Epithelial cell of proximal tubule (primary cell): ENCODE results near the gene PAM16. TPM values are rescaled to one million over a fixed set of nuclear protein-coding genes. Genes with fewer than 3 reads are reported as not detected.

Experiments
- DNase-seq: peaks from one replicate; pipeline ENCODE4 v3.0.0-alpha.2; 2011; ENCODE audit warnings: low read depth
- H3K4me3 ChIP-seq: 2 replicates; pipeline ENCODE4 v1.5.1; 2011; ENCODE audit warnings: low read depth, mild to moderate bottlenecking, low read length
- total RNA-seq: library from RNA; depleted of rRNA; stranded (reverse); fragments of >200 nt; gene quantifications from 2 replicates; pipeline ENCODE4 v1.2.3, GENCODE V29; 2015
- TF ChIP-seq, protein P1 (sequence below): conservative IDR thresholded peaks from 2 replicates; pipeline ENCODE4 v1.5.1; 2012; ENCODE audit warnings: low read depth, mild to moderate bottlenecking, low read length

Gene PAM16
- total RNA-seq, 1 donor from 2014 or later: 75.1 TPM

DNA sequence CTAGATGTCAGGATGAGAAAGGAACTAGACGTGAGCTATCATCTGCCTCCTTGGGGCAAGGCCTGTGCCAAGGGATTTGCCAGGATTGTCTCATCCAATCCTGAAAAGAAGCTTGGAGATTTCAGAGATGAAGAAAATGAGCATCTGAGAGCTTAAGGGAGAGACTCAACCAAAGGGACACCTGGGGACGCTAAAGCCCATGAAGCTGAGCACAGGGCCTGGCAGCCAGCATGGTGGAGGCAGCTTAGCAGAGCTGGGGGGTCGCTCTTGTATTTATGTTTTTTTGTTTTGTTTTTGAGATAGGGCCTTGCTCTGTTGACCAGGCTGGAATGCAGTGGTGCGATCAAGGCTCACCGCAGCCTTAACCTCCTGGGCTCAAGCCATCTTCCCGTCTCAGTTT lies 53.6 kb downstream of the PAM16 start:
- H3K4me3 ChIP-seq: no peak overlapping the region
- no peak for DNase-seq
- TF ChIP-seq, protein P1, sequence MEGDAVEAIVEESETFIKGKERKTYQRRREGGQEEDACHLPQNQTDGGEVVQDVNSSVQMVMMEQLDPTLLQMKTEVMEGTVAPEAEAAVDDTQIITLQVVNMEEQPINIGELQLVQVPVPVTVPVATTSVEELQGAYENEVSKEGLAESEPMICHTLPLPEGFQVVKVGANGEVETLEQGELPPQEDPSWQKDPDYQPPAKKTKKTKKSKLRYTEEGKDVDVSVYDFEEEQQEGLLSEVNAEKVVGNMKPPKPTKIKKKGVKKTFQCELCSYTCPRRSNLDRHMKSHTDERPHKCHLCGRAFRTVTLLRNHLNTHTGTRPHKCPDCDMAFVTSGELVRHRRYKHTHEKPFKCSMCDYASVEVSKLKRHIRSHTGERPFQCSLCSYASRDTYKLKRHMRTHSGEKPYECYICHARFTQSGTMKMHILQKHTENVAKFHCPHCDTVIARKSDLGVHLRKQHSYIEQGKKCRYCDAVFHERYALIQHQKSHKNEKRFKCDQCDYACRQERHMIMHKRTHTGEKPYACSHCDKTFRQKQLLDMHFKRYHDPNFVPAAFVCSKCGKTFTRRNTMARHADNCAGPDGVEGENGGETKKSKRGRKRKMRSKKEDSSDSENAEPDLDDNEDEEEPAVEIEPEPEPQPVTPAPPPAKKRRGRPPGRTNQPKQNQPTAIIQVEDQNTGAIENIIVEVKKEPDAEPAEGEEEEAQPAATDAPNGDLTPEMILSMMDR: no peak

DNA sequence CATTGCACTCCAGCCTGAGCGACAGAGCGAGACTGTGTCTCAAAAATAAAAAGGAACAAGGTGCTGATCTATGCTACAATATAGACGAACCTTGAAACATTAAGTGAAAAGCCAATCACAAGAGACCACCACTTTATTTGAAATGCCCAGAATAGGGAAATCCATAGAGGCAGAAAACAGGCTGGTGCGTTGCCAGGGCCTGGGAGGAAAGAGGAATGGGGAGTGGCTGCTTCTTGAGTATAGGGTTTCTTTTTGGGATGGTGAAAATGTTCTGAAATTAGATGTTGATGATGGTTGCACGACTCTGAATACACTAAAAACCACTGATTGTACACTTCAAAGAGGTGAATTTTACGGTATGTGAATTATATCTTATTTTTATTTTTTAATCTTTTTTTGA lies 55.5 kb downstream of the PAM16 start:
- DNase-seq: no peak
- no peak overlapping the region for H3K4me3 ChIP-seq
- TF ChIP-seq, protein P1: no peak

DNA sequence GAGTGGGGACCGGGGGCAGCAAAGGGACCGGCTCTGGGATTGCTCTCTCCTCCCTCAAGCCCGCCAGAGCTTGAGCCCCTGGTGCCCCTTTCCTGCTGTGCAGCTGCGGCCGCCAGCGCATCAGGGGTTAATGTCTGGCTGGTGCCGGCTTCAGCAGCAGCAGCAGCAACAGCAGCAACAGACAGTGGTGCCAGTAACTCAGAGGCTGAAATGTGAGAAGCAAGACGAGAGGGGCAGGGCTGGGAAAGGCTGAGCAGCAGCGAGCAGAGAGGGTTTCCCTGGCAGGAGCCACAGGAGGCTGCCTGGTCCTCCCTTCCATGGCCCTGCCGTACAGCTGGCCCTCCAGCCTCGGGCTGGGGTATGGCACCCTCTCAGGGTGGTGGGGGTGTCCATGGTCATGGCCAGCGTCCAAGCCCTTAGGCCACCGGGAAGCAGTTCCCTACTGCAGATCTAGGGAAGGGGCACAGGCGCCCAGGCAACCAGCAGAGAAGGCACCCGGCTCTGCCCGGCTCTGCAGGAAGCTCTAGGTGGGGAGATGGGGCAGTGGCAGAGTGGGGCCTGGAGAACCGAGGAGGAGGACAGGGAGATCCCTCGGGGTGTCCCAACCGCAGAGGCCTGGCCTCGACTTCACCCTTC lies 57.2 kb downstream of the PAM16 start:
- H3K4me3 ChIP-seq: no peak overlapping the region
- DNase-seq: no peak
- TF ChIP-seq, protein P1: no peak

DNA sequence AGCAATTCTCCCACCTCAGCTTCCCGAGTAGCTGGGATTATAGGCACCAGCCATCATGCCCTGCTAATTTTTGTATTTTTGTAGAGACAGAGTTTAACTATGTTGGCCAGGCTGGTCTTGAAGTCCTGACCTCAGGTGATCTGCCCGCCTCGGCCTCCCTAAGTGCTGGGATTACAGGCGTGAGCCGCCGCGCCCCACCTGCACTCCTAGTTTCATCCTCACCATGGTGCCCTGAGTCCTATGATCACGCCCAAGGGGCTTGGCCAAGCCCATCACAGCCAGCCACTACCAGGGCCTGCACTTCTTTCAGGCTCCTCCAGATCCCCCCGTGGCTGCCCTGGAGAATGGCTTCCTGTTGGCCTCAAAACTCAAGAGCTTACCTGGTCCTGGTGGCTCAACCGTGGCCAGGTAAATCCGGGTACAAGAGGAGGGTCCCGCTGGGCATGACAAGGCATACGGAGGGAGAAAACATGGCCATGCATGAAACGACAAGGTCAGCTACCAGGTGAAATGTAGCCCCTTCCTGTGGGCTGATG lies 57.9 kb downstream of the PAM16 start:
- DNase-seq: no peak
- H3K4me3 ChIP-seq: no peak overlapping the region
- TF ChIP-seq, protein P1: no peak

DNA sequence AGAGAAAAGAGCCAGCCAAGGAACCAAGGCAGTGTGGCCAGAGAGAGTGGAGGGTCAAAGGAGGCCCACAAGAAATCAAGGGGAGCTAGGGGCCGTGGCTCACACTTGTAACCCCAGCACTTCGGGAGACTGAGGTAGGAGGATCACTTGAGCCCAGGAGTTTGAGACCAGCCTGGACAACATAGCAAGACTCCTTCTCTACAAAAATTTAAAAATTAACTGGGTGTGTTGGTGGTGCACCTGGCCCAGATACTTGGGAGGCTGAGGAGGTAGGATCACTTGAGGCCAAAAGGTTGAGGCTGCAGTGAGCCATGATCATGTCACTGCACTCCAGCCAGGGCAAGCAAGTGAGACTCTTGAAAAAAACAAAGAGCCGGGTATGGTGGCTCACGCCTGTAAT lies 59.4 kb downstream of the PAM16 start:
- TF ChIP-seq, protein P1: no peak
- H3K4me3 ChIP-seq: no peak overlapping the region
- DNase-seq: no peak

Other genes with a start within 250 kb of the PAM16 start
- gene ADCY9, start 234.9 kb downstream of the PAM16 start, total RNA-seq: 5.1 and 6.8 TPM in 2 replicates
- not detected in 2 replicates for gene SRL, start 109.2 kb downstream of the PAM16 start, total RNA-seq
- 4.0 and 10.5 TPM in 2 replicates for gene TFAP4, start 78.3 kb downstream of the PAM16 start, total RNA-seq
- 2.2 and 4.6 TPM in 2 replicates for gene GLIS2, start 35.3 kb downstream of the PAM16 start, total RNA-seq
- gene VASN, start 20.5 kb upstream of the PAM16 start, total RNA-seq: 19.0 and 33.7 TPM in 2 replicates
- 35.5 and 101 TPM in 2 replicates for gene CORO7, start 65.3 kb upstream of the PAM16 start, total RNA-seq
- gene DNAJA3, start 74.5 kb upstream of the PAM16 start, total RNA-seq: 40.6 and 70.1 TPM in 2 replicates
- gene NMRAL1, start 123.3 kb upstream of the PAM16 start, total RNA-seq: 120 and 177 TPM in 2 replicates
- gene HMOX2, start 125.1 kb upstream of the PAM16 start, total RNA-seq: 75.9 and 105 TPM in 2 replicates
- gene CDIP1, start 187.5 kb upstream of the PAM16 start, total RNA-seq: 13.8 and 30.3 TPM in 2 replicates
- gene C16orf96, start 205.0 kb upstream of the PAM16 start, total RNA-seq: not detected in 2 replicates